ENCODE measurements around the gene FAM200B. TPM values are rescaled to one million over a fixed set of nuclear protein-coding genes. Genes with fewer than 3 reads are reported as not detected.

The FAM200B gene
- 68.7 and 75.9 TPM in 2 replicates for total RNA-seq (2014; rRNA removed; shearing (Covaris generic))

DNA sequence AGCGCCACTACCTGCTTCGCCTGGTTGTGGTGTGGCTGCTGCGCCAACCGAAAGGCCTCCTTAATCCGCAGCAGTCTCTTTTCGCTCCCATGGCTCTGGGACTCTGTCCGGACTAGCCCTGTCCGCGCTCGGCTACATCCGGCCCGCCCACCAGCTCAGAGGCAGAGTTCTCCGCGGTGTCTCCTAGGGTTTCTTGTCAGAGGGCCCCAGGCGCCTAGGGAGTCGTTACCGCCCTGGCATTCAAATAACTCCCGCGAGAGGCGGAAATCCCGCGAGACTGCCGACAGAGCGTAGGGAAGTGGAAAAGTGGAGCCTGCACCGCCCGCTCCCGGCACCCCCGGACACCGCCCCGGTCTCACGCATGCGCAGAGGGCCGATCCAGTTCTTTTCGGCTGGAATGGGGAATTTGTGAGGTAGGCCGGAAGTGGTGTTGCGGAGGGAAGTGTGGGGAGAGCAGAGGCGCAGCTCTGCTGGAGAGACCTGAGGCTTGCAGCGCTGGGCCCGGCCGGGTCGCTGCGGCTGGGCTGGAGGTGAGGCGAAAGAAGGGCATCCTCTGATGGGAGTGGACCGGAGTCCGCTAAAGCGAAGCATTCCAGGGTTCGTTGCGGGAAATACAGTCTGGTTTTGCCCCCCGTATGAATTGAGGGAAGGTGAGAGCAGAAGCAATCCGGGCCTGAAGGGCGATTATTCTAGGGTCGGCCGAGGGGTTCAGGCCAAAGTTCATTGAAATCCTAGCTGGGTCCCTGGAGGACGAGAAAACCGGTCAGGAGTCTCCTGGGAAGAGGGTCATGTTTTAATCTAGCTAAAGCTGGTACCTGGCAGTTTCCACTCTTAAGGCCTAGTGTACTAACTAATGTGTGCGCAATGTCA lies at the start of gene FAM200B:
TSS of gene FAM200B (plus strand) at position 456 of the 870 bp plus-strand sequence. CDS start 5,151 bp downstream, outside the sequence.
- DNase-seq (ENCODE audit: low spot score), result peak; percentile 98

- no peak for DNase-seq (ENCODE audit: low spot score)
These were observed 44.8 kb upstream of the FAM200B start for GRCh38 chr4:15636818-15637217.

DNA sequence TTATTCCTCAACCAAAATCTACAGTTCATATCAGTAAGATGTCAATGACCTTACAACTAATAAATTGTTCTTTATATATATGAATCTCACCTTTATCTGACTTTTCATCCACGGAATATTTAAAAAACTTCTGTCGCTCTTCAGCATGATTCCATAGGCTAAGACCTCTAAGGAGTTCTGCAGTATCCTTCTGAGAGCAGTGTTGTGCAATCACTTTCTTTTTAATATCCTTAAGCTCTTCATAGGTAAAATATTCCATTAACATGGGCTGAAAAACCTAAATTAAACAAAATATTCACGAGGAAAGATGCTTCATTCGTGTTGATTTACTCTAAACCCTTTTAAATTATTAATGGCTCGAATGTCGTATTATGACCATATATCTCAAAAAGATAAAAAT lies 43.2 kb upstream of the FAM200B start:
- no peak for DNase-seq (ENCODE audit: low spot score)

DNA sequence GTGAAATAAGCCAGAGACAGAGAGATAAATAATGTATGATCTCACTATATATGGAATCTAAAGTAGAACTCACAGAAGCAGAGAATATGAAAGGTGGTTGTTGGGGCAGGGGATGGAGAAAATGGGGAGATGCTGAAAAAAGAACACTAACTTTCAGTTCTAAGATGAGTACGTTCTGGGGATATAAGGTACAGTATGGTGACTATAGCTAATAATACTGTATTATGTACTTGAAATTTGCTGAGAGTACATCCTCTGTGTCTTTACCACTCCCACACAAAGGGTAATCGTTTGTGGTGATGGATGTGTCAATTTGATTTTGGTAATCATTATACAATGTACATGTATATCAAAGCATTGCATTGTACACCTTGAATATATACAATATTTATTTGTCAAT lies 33.0 kb upstream of the FAM200B start:
- no peak for DNase-seq (ENCODE audit: low spot score)

DNA sequence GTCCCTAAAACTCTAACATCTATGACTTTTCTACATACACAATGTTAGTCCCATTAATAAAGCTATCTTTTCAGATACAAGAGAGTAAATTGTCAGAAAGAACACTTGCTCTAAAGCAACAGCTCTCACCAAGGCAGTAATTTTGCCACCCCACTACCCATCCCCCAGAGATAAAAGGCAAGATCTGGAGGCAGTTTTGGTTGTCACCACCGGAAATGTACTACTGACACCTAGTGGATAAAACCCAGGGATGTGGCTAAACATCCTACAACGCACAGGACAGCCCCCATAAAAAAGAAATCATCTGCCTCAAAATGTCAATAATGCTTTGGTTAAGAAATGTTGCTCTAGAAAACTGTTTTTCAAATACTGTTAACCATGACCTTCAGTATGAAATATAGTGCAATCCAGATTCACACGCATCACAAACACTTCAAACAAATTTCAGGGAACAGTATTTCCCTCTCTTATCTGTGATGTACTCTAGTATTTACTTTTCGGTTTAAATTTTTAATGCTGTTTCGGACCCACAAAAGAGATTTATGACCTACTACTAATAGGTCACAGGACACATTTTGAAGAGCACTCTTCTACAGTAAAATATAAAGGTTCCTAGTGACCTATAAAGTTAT lies 31.6 kb upstream of the FAM200B start:
- peak; percentile 62 for DNase-seq (ENCODE audit: low spot score)

DNA sequence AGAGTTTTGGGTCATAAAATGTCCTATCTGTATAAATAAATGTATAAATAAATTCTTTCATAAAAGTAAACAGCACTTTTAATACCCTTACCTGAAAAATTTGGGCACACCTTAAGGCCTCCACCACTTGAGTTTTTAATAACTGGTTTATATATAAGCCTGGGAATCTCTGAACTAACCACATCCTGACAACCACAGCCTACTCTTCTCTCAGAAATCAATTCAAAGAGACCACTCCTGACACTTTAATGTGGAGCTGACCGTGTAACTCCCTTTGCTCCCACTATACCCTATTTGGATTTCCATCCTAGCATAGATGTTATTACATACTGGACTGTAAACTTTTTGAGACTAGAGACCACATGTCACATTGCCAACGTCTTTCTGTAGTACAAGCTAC lies 30.0 kb upstream of the FAM200B start:
- DNase-seq (ENCODE audit: low spot score), result no peak

GRCh38 chr4:15652191-15652590 lies 29.4 kb upstream of the FAM200B start:
- DNase-seq (ENCODE audit: low spot score), result no peak

GRCh38 chr4:15652841-15653240 lies 28.8 kb upstream of the FAM200B start:
- DNase-seq (ENCODE audit: low spot score), result no peak

DNA sequence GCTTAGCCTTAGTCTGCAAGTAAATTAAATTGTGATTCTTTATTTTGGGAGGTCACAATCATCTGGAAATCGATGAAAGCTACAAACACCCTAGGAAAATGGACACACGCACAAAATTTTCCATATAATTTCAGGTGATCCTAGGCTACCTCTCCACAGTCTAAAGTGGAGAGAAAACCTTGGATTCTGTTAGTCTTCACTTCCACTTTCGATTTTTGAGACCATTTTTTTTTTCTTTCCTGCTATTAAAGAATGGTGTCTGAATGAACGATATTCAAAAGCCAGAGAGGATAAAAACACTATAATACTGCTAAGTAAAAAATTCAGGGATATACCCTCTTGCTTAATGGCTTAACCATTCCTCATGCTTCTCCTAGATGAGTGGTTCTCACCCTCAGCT lies 28.2 kb upstream of the FAM200B start:
- DNase-seq (ENCODE audit: low spot score), result peak; percentile 15

DNA sequence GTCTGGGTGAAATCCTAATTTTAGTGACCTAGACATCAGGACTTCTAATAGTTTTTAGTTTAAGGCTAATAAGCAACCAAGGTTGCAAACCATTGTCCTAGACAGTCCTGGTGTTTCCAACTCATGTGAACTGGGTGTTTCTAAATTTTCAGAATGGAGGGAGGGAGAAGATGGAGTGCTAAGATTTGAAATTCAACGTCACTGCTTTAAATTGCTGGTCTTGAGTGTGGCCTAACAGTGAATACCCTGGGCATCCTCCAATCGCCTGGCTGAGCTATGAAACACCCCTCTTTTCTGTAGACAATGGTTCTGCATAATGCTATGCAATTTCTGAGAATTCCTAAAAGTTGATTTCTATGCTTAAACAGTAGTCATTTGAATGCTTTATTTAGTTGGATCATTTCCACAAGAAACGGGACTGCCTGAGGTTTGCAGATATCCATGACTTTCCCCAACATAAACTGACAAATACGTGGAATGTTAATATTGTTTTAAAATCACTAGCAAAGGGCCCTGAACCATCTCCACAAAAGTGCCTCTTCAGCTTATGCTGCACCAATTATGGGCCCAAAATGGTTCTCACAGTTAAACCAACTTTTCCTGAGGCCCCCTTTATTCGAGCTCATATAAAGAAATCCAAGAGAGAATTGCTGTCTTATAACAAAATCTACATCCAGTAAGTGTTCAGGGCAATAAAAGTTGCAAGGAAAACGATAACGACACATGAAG lies 27.6 kb upstream of the FAM200B start:
- DNase-seq (ENCODE audit: low spot score), result peak; percentile 64

- peak; percentile 23 for DNase-seq (ENCODE audit: low spot score)
These were observed 26.9 kb upstream of the FAM200B start for GRCh38 chr4:15654593-15655222.

GRCh38 chr4:15655223-15656037 lies 26.2 kb upstream of the FAM200B start, which contains the start of gene FBXL5:
FBXL5 (minus strand) TSS chr4:15655357; CDS start chr4:15655287, 70 bp downstream.
- peak; percentile 58 for DNase-seq (ENCODE audit: low spot score)

DNA sequence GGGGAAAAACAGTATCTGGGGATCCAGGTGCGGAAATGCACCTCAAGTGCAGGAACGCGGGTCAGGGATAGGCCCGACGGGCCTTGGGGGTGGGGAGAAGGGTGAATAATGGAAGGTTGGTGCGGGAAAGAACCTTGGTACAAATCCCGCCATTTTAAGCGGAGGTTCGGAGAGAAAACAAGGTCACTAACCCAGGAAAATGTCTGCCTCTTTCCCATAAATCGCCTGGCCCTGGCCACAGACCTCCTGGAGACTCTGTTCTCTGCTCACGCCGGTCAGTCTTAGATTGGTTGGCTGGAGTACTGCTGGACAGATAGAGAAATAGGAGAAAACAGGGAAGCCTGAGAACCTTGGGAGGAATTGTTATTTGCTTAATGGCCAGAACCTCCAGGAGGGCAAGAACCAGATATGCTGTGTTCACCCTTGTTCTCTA lies 25.6 kb upstream of the FAM200B start:
- DNase-seq (ENCODE audit: low spot score), result no peak

DNA sequence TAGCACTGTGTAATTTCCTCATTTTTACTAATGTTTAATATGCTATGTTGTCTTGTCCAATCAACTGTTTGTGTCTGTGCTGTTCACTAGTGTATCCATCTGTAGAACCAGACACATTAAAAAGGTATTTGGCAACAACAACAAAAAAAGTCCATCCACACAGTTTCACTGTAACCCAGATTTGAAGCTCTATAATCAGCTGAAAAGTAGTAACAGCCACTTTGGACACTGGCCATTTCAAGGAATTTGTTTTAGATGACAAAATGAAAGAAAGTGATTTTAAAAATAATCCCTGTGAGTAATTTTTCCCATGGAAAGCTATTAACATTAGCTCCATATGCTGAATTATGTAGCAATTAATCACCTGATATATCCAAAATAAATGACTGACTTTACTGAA lies 24.3 kb upstream of the FAM200B start:
- DNase-seq (ENCODE audit: low spot score), result no peak

- no peak for DNase-seq (ENCODE audit: low spot score)
These were observed 23.4 kb upstream of the FAM200B start for GRCh38 chr4:15658136-15658770.

DNA sequence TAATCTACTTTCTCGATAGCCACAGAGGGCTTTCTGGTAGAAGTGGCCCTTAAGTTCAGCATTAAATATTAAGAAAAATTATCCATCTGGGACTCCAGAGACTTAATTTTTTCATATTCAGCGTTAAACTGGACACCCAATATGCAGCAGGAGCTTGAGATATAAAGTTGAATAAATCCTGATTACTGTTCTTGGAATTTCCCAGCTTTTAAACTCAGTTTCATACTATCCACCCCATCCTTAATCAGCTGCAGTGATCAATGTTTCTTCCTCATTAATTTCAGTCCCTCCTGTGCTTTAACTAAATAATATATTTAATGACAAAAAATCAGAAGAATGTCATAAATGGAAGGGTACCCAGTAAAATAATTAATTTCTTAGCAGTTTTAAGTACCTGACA lies 22.8 kb upstream of the FAM200B start:
- DNase-seq (ENCODE audit: low spot score), result no peak

DNA sequence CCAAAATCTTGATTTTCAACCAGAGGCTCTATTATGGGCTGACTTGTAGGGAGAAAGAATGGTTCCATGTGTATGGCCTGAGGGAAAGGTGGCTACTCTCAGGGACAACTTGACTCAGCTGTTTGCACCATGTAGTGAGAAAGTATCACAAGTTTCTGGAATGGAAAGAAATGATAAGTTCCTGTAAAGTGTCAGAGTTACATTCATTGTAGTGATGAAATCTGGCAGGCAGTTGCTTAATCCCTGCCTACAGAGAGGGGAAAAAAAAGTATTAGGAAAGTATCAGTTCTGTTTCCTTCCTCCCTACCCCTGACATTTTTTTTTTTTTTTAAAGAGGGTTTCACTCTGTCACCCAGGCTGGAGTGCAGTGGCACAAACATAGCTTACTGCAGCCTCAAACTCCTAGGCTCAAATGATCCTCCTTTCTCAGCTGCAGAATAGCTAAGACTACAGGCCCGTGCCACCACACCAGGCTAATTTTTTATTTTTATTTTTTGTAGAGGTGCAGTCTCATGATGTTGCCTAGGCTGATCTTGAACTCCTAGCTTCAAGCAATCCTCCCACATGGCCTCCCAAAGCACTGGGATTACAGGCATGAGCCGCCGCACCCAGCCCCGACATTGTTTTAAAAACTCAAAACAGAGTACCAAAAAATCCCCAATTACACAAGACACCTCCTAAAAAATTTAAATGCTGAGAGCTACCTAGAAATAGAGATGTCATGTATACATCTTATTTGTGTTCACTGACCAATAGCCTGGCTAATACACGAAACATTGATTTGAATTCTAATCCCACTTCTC lies 21.7 kb upstream of the FAM200B start:
- DNase-seq (ENCODE audit: low spot score), result no peak

DNA sequence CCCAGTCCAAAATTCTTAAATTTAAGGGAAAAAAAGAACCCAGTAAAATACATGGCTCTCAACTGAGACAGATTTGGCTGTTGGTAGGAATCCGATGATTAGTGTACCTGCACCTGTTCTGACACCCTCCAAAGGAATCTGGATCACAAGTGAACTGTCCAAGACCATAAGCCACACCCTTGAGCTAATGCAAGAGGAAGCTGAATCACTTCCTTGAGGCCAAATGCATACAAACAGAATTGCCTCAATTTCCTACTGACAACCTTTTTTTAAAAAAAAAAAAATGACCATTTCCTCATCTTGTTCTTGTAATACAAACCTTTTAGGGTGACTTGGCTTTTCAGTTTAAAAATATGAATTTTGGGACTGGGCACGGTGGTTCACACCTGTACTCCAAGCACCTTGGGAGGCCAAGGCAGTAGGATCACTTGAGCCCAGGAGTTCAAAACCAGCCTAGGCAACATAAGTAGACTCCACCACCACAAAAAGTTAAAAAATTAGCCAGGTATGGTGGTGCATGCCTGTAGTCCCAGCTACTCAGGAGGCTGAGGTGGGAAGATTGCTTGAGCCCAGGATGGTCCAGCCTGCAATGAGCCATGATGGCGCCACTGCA lies 15.8 kb upstream of the FAM200B start:
- peak; percentile 82 for DNase-seq (ENCODE audit: low spot score)

- no peak for DNase-seq (ENCODE audit: low spot score)
These were observed 14.6 kb upstream of the FAM200B start for GRCh38 chr4:15667006-15667405.
